ENCODE measurements around the gene ACAD9.
A peak's percentile ranks its signal among the peaks of the same experiment; 100 is the strongest.

Gene ACAD9

GRCh38 chr3:128942161-128942952 is 62.9 kb downstream of the ACAD9 start:
- no peak for DNase-seq

- DNase-seq, result no peak
Observed at GRCh38 chr3:128945041-128945877, 65.8 kb downstream of the ACAD9 start.

- no peak for DNase-seq
Observed at GRCh38 chr3:128945878-128946175, 66.4 kb downstream of the ACAD9 start.

GRCh38 chr3:128946411-128946810 is 67.0 kb downstream of the ACAD9 start:
- no peak for DNase-seq

- DNase-seq, result no peak
Observed at GRCh38 chr3:128949158-128949557, 69.7 kb downstream of the ACAD9 start.

- peak; percentile 25 to 36 for DNase-seq
Observed at GRCh38 chr3:128950223-128950938, 71.0 kb downstream of the ACAD9 start.

GRCh38 chr3:128956440-128956839 is 77.0 kb downstream of the ACAD9 start:
- no peak for DNase-seq

Data from AML-193 (cell line).